ENCODE results near the gene RPS16. TPM values are rescaled to one million over a fixed set of nuclear protein-coding genes. Genes with fewer than 3 reads are reported as not detected.

The RPS16 gene
- total and polyA plus RNA-seq, 2 of the 8 experiments (the other 6 are each of a cell fraction or from before 2014, with no cell fraction given), result 2,433 to 7,810 TPM

GRCh38 chr19:39388657-39389056 lies 47.1 kb downstream of the RPS16 start:
- peaks cover 0 to 14% of the 10 kb centered on the region in 2 experiments; a peak in 2 of 4 replicates for H3K79me2 ChIP-seq (ENCODE audit: control insufficient read depth in 1 of 2, insufficient read depth in 2 of 2, low read length in 2 of 2)
- peaks cover 5 to 44% (median 18%) of the 10 kb centered on the region in 4 experiments; a peak in 6 of 8 replicates for H3K36me3 ChIP-seq (ENCODE audit: control insufficient read depth in 2 of 4, insufficient read depth in 4 of 4, low read length in 3 of 4)
- H3K18ac ChIP-seq (ENCODE audit: extremely low read depth, low read length), result no peak overlapping the region
- H3K56ac ChIP-seq (replicated peaks; ENCODE audit: insufficient read length, low read depth, low read length), result no peak overlapping the region
- no peak overlapping the region for H3K4me2 ChIP-seq (ENCODE audit: insufficient read depth in 1 of 2, low read depth in 2 of 2, low read length in 2 of 2)
- FAIRE-seq (no peak), DNase-seq (ENCODE audit: low read depth in 1 of 2, low spot score in 2 of 2) (no peak)
- no peak overlapping the region for H3K14ac ChIP-seq (ENCODE audit: insufficient read length)
- no peak overlapping the region for H3K23ac ChIP-seq (ENCODE audit: insufficient read length)
- no peak overlapping the region for H3K4me3 ChIP-seq (ENCODE audit: extremely low read depth in 1 of 4, insufficient read depth in 2 of 4, low read depth in 3 of 4, low read length in 4 of 4)
- H3K27ac ChIP-seq (ENCODE audit: low read depth, low read length), result no peak overlapping the region
- no peaks in the 10 kb centered on the region for H3K27me3 ChIP-seq (replicated peaks in 1 of 4; ENCODE audit: control insufficient read depth in 3 of 4, extremely low read depth in 1 of 4, insufficient read depth in 3 of 4, low read length in 3 of 4)
- H4K5ac ChIP-seq (ENCODE audit: insufficient read length, low read depth, low read length), result no peak overlapping the region
- H2BK20ac ChIP-seq (ENCODE audit: low read length), result no peak overlapping the region
- ChIA-PET CTCF (ENCODE audit: partially characterized antibody) (interaction anchor here (1.1 to 3.7 kb wide), 3 partner anchors 9 to 36 kb away, joined by 3 to 13 read pairs (median 4); partner anchors contain the start of gene PLEKHG2), POLR2A (ENCODE audit: partially characterized antibody) (interaction anchor here (1.0 to 12.2 kb wide), 10 partner anchors 9 to 92 kb away, joined by 3 to 234 read pairs (median 8); partner anchors contain the start of genes RPS16, TIMM50 and ZFP36)
- H3K9me3 ChIP-seq (ENCODE audit: insufficient read depth in 2 of 2, low read depth in 1 of 2, low read length in 1 of 2), result no peaks in the 10 kb centered on the region
- H4K8ac ChIP-seq (ENCODE audit: extremely low read depth, insufficient read depth, low read length), result no peak overlapping the region
- TF ChIP-seq SIN3A (conservative IDR thresholded peaks at IDR 0.05 in 1 of 2, IDR thresholded peaks at IDR 0.05 in 1 of 2; ENCODE audit: low read depth in 1 of 2, low read length in 2 of 2), result no peak
- peak; percentile 59 for TF ChIP-seq POLR2AphosphoS5 (IDR thresholded peaks at IDR 0.05; ENCODE audit: low read depth, low read length)
- H3K9ac ChIP-seq (replicated peaks in 1 of 4; ENCODE audit: extremely low read depth in 1 of 4, low read depth in 3 of 4, low read length in 3 of 4), result no peak overlapping the region
- no peak overlapping the region for H3K4ac ChIP-seq (replicated peaks; ENCODE audit: insufficient read length, low read depth, low read length)
- WGBS, 2 experiments (ENCODE audit: extremely low coverage in 1 of 2, insufficient coverage in 1 of 2, insufficient read length in 1 of 2, insufficient replicate concordance in 2 of 2, low coverage in 1 of 2, low lambda C conversion rate in 2 of 2, missing lambda C conversion rate in 1 of 2), result 96% methylated on average over 5 of the region's 5 CpGs; no CpG with 5 or more reads in 1 of the 2 experiments
- H3K4me1 ChIP-seq (replicated peaks in 1 of 4; ENCODE audit: control insufficient read depth in 3 of 4, insufficient read depth in 4 of 4, low read length in 3 of 4), result peaks cover 2 to 16% (median 7%) of the 10 kb centered on the region in 4 experiments
- H2BK12ac ChIP-seq (ENCODE audit: low read depth, low read length), result no peak overlapping the region
- no peak overlapping the region for H2AK5ac ChIP-seq (ENCODE audit: low read depth, low read length)
- H3K79me1 ChIP-seq (ENCODE audit: low read depth, low read length), result peaks cover 5% of the 10 kb centered on the region
- peaks cover 2% of the 10 kb centered on the region; the same call in 1 of the 2 replicates for H3K23me2 ChIP-seq (ENCODE audit: low read depth, low read length)
- H2AFZ ChIP-seq (ENCODE audit: low read length), result no peak overlapping the region
- peaks cover 0 to 7% of the 10 kb centered on the region in 2 experiments for H4K20me1 ChIP-seq (replicated peaks in 1 of 2; ENCODE audit: control insufficient read depth in 1 of 2, insufficient read depth in 2 of 2, low read length in 2 of 2)
- H2BK5ac ChIP-seq (ENCODE audit: low read depth, low read length), result no peak overlapping the region
- H2BK15ac ChIP-seq (ENCODE audit: low read length), result no peak overlapping the region
- H4K91ac ChIP-seq (replicated peaks; ENCODE audit: insufficient read length, low read length), result no peak overlapping the region
- H2BK120ac ChIP-seq (replicated peaks; ENCODE audit: low read depth, low read length), result no peak overlapping the region

Data from H1 (cell line).